ENCODE measurements around the gene STK17A.
"Not testable (repeated sequence)": the region's sequence is repeated elsewhere in the genome, so short reads cannot be mapped to it uniquely, and the experiment has no call there.

Gene STK17A

GRCh38 chr7:43570688-43571365 lies 12.1 kb upstream of the STK17A start:
- ChIA-PET POLR2A (no interaction called here), CTCF (interaction anchor here (1.3 kb wide), 1 partner anchor 12 kb away, joined by 4 read pairs; the partner anchor contains the start of gene STK17A)
- TF ChIP-seq ARNT (IDR thresholded peaks at IDR 0.05) (no peak), NFRKB (IDR thresholded peaks at IDR 0.05) (no peak)

GRCh38 chr7:43572516-43573049 lies 10.3 kb upstream of the STK17A start:
- no peak for DNase-seq (ENCODE audit: extremely low spot score)
- POLR2A ChIA-PET: interaction anchor here (1.2 kb wide), 1 partner anchor 10 kb away, joined by 5 read pairs; the partner anchor contains the start of gene STK17A
- CTCF ChIA-PET: interaction anchor here (0.6 to 2.6 kb wide), 2 partner anchors 10 to 737 kb away, joined by 3 to 23 read pairs; partner anchors contain the start of gene STK17A
- TF ChIP-seq FOXM1 (IDR thresholded peaks at IDR 0.05; ENCODE audit: borderline replicate concordance) (no peak), FOXA1 (IDR thresholded peaks at IDR 0.05) (no peak), BHLHE40 (IDR thresholded peaks at IDR 0.05; ENCODE audit: borderline replicate concordance) (no peak), LEF1 (IDR thresholded peaks at IDR 0.05; ENCODE audit: borderline replicate concordance) (no peak), PKNOX1 (IDR thresholded peaks at IDR 0.05) (no peak), SP1 (IDR thresholded peaks at IDR 0.05) (no peak), TARDBP (IDR thresholded peaks at IDR 0.05) (no peak), HDGF (IDR thresholded peaks at IDR 0.05; ENCODE audit: borderline replicate concordance) (no peak), FOXK2 (IDR thresholded peaks at IDR 0.05) (no peak), L3MBTL2 (conservative IDR thresholded peaks at IDR 0.05) (no peak), ZNF384 (IDR thresholded peaks at IDR 0.05) (no peak), SUZ12 (IDR thresholded peaks at IDR 0.05) (no peak)

More at GRCh38 chr7:43570688-43571365, 12.1 kb upstream of the STK17A start:
- no peak for DNase-seq (ENCODE audit: extremely low spot score)

- DNase-seq (ENCODE audit: extremely low spot score); POLR2A ChIA-PET: not testable (repeated sequence)
- CTCF ChIA-PET: interaction anchor here (2.6 kb wide), 1 partner anchor 9 kb away, joined by 23 read pairs; the partner anchor contains the start of gene STK17A
These were observed 9.1 kb upstream of the STK17A start for GRCh38 chr7:43573832-43574231.

GRCh38 chr7:43575506-43575905 lies 7.4 kb upstream of the STK17A start:
- ChIA-PET POLR2A (no interaction called here), CTCF (interaction anchor here (0.7 kb wide), 1 partner anchor 38 kb away, joined by 3 read pairs; no protein-coding TSS in a partner anchor)
- no peak for DNase-seq (ENCODE audit: extremely low spot score)
- TF ChIP-seq HDGF (IDR thresholded peaks at IDR 0.05; ENCODE audit: borderline replicate concordance) (no peak), FOXA1 (IDR thresholded peaks at IDR 0.05) (no peak), SP1 (IDR thresholded peaks at IDR 0.05) (no peak), CTBP1 (IDR thresholded peaks at IDR 0.05; ENCODE audit: borderline replicate concordance) (no peak)

- POLR2A ChIA-PET: no interaction called here
- no peak for TF ChIP-seq ZNF384 (IDR thresholded peaks at IDR 0.05)
- no peak for TF ChIP-seq FOXA1 (IDR thresholded peaks at IDR 0.05)
- no peak for TF ChIP-seq FOXK2 (IDR thresholded peaks at IDR 0.05)
- TF ChIP-seq HDGF (IDR thresholded peaks at IDR 0.05; ENCODE audit: borderline replicate concordance): no peak
- no peak for TF ChIP-seq LEF1 (IDR thresholded peaks at IDR 0.05; ENCODE audit: borderline replicate concordance)
- TF ChIP-seq SP1 (IDR thresholded peaks at IDR 0.05): no peak
- no peak for TF ChIP-seq BHLHE40 (IDR thresholded peaks at IDR 0.05; ENCODE audit: borderline replicate concordance)
- TF ChIP-seq CTBP1 (IDR thresholded peaks at IDR 0.05; ENCODE audit: borderline replicate concordance): no peak
- no peak for TF ChIP-seq NFRKB (IDR thresholded peaks at IDR 0.05)
- no peak for TF ChIP-seq PKNOX1 (IDR thresholded peaks at IDR 0.05)
- TF ChIP-seq TARDBP (IDR thresholded peaks at IDR 0.05): no peak
- no peak for TF ChIP-seq ELF4 (IDR thresholded peaks at IDR 0.05)
- no peak for TF ChIP-seq L3MBTL2 (conservative IDR thresholded peaks at IDR 0.05)
- no peak for TF ChIP-seq SUZ12 (IDR thresholded peaks at IDR 0.05)
- no peak for TF ChIP-seq ARNT (IDR thresholded peaks at IDR 0.05)
- TF ChIP-seq FOXM1 (IDR thresholded peaks at IDR 0.05; ENCODE audit: borderline replicate concordance): no peak
- CTCF ChIA-PET: no interaction called here
- no peak for DNase-seq (ENCODE audit: extremely low spot score)
These were observed 6.7 kb upstream of the STK17A start for GRCh38 chr7:43576241-43576640.

GRCh38 chr7:43577485-43577951 lies 5.4 kb upstream of the STK17A start:
- DNase-seq (ENCODE audit: extremely low spot score): no peak
- CTCF ChIA-PET: no interaction called here
- POLR2A ChIA-PET: no interaction called here

More at GRCh38 chr7:43577485-43577951, 5.4 kb upstream of the STK17A start:
- no peak for TF ChIP-seq SUZ12 (IDR thresholded peaks at IDR 0.05)
- TF ChIP-seq SP1 (IDR thresholded peaks at IDR 0.05): no peak
- no peak for TF ChIP-seq CTBP1 (IDR thresholded peaks at IDR 0.05; ENCODE audit: borderline replicate concordance)
- no peak for TF ChIP-seq ARNT (IDR thresholded peaks at IDR 0.05)
- TF ChIP-seq L3MBTL2 (conservative IDR thresholded peaks at IDR 0.05): no peak
- TF ChIP-seq HDGF (IDR thresholded peaks at IDR 0.05; ENCODE audit: borderline replicate concordance): no peak
- no peak for TF ChIP-seq FOXK2 (IDR thresholded peaks at IDR 0.05)
- TF ChIP-seq LEF1 (IDR thresholded peaks at IDR 0.05; ENCODE audit: borderline replicate concordance): no peak
- TF ChIP-seq TARDBP (IDR thresholded peaks at IDR 0.05): no peak
- no peak for TF ChIP-seq ZNF384 (IDR thresholded peaks at IDR 0.05)
- no peak for TF ChIP-seq FOXM1 (IDR thresholded peaks at IDR 0.05; ENCODE audit: borderline replicate concordance)

All from HEK293T (cell line).